HG02943 (cell line): Measurements from ENCODE around the gene CYFIP1.

Experiments
- ATAC-seq: cut with Tn5 transposase; IDR thresholded peaks from one replicate; pipeline ENCODE4 v1.9.1; 2021; ENCODE audit warnings: mild to moderate bottlenecking, low read depth, moderate library complexity; ENCODE audit not compliant: unreplicated experiment

Gene CYFIP1

DNA sequence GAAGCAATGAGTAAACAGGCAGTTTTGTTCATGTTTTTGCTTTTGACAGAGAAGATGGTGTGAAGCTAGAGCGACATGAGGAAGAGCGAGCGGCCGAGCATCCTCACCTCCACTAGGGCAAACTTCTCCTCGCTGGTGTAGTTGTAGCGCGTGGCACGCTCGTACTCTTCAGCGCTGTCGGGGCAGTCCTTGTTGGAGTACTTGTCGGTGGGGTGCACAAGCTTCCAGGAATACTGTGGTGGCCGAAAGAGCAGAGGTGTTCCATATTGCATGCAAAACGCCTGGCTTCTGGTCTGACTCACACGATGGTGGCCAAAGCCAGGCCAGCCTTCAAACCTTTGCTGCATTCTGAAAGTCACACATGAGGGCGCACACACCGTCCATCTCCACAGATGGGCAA, 54.3 kb downstream of the CYFIP1 start:
- ATAC-seq = no peak

GRCh38 chr15:22922003-22922402, 58.2 kb downstream of the CYFIP1 start:
- ATAC-seq = no peak

GRCh38 chr15:22919171-22919570, 61.0 kb downstream of the CYFIP1 start:
- no peak for ATAC-seq

DNA sequence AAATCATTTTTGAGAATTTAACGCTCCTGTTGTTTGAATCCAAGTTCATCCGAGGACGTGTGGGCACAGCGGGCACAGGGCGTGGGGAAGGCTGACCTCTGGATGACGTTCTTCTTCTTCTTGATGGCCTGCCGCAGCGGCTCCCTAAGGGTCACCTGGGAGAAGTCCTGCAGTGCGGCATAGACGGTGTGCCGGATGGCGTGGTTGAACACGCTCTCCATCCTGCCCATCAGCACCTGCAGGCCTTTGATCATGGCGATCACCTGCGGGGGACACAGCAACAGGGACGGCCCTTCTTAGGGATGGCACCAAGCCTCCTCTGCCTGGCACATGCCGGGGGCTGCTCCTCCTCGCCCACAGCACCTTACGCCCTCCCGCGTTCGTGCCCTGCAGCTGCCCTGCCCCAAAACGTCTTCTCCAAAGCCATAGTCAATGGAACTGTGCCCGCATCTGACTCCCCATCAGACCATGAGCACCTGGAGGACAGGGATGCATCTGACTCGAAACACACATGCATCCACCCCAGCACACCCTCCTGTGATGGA, 61.5 kb downstream of the CYFIP1 start:
- no peak for ATAC-seq

- ATAC-seq = no peak
Observed at GRCh38 chr15:22918056-22918455, 62.1 kb downstream of the CYFIP1 start.

GRCh38 chr15:22917556-22917955, 62.6 kb downstream of the CYFIP1 start:
- ATAC-seq = no peak

DNA sequence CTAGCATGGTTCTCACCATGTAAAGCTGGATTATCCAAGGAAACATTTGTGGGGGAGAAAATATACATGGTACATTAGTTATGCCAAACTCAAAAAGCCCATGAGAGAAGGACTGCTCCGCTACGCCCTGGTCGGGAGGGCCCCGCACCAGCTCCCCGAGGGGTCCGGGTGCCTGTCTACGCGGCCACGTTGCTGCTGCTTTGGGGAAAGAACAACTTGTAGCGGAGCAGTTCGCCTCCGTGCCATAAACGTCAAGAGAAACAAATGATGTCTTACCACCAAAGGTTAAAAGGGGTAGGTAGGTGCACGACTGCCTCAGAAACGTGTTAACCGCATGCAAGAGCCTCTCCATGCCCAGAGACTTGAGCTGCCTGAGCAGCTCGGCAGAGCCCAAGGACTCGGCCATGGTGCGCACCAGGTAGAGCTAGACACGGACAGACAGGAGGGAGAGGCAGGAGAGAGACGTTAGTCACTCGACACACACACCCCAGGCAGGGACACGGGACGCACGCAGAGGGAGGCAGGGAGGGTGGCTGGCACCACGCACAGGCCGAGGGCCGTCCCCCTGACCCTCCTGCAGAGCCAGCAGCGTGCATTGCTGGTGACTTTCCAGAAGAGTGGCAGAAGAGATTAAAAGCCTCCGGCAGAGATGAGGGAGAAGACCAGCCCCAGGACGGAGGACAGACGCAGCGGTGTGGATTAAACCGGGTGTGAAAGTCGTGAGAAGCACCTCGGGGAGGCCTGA, 63.4 kb downstream of the CYFIP1 start:
- ATAC-seq = no peak

DNA sequence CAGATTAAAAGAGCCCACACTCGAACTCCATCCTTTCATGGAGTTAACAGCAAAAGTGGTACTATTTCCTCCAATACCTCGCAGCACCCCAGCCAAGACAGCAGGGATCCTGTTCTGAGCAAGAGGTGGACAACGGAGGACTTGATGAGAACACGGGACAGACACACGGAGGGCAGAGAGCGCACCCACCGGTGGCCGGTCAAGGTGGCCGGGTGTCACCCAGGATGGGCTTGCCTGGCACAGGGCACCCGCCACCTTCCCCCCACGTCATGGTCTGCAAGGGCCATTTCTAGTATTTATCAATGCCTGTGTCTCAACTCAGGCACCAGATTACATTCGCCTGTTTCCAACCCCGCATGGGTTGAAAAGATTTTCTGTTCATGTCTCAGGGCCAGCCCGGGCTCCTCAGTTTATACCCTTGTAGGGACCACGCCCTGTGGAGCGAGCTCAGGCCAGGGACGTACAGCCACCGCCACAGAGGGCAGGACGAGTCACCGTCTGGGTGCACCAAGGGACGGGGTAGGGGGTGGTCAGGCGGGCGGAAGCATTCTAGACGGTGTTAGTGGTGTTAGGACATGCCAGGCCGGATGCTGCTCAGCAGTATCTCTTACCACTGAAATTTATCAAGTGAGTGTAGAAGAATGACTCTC, 64.2 kb downstream of the CYFIP1 start:
- no peak for ATAC-seq

DNA sequence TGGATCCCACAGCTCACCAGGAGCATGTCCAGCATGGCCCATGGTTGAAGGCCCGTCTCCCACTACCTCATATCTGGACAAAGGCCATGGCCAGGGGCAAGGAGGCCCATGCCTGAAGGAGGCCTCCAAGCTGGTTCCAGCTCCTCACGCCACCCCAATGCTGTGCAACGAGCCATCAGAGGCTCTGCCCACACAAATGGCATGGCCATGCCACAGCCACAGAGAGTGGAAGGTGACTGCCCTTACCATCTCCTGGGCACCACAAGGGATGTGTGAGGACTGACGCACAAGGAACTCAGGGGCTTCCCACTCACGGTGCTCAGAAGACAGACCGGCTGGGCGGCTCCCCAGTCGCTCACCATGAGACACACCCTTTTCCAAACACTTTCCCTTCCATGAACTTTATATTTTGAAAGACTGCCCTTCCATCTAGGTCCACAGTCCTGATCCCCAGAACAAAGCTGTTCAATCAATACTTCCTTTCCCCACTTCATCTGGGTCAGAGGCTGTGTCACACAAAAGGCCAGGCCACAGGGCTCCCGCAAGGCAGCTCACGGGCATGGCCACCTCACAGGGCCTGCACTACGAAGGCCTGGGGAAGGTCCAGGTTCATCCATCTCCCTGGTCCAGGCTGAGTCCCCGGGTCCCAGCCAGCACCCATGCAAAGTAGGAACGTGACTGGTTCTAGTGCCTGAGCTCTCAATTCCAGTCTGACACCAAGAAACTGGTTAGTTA, 66.4 kb downstream of the CYFIP1 start:
- ATAC-seq = no peak

DNA sequence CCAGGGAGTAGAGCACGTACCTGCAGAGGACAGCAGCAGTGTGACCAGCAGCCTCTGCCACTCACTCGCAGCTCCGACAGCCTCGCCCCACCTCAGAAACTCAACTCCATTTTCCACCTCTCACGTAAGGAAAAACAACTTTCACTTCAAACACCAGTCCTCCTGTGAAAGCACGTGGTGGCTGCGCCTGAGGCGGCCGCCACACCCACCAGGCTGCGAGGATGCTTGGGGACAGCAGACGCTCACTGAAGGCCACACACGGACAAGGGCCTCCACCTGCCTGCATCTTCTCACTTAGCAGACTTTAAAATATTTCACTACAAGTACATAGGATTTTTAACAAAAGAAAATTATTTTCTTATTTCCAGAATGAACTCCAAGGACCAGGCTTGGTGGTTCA, 67.9 kb downstream of the CYFIP1 start:
- no peak for ATAC-seq

- no peak for ATAC-seq
Observed at GRCh38 chr15:22911306-22911705, 68.9 kb downstream of the CYFIP1 start.

DNA sequence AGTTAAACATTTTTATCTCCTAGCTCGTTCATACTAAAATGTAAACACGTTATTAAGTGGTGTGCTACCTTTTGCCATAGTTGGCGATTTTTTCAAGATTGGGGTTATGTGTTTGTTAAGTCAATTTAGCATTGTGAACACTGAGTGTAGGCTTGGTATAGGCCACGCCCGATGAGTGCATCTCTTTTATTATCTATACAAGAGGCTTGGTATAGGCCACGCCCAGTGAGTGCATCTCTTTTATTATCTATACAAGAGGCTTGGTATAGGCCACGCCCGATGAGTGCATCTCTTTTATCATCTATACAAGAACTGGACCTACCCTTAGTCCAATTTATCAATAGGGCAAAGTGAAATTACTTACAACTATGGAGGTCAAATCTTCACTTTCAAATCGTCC, 71.3 kb downstream of the CYFIP1 start:
- no peak for ATAC-seq

DNA sequence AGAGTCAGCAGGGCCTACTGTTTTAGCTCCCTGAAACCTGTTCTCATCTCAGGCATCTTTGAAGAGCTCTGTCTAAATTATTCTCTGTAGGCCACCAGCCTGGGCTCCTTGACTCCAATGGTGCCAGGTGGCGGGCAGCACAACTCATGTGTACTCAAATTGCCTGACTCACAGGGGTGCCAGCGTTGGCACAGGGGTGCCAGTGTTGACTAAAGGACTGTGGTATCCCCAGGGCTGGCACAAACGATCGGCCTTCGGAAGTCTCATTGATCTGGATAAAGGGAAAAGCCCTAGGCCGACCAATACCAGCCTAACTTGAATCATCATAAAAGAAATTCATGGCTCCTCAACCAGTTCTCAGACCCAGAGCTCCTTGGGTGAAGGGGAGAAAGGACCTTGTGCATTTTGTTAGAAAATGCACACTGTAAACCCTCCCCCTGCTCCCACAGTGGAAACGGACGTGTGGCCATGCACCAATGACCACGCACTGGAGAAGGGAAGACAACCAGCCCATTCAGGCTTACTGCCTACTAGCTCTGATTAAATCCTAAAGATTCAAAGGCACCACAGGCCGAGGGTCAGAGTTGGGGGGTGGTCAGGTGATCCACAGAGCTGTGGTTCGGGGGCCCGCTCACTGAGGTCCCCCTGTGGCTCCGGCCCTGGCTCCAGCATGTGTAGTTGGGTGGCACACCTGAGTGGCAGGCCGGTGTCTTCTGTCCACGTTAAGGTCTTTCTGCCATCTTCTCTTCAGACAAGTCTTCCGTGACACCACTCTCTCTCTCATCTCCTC, 72.8 kb downstream of the CYFIP1 start:
- ATAC-seq = no peak

GRCh38 chr15:22904736-22905135, 75.4 kb downstream of the CYFIP1 start:
- no peak for ATAC-seq

DNA sequence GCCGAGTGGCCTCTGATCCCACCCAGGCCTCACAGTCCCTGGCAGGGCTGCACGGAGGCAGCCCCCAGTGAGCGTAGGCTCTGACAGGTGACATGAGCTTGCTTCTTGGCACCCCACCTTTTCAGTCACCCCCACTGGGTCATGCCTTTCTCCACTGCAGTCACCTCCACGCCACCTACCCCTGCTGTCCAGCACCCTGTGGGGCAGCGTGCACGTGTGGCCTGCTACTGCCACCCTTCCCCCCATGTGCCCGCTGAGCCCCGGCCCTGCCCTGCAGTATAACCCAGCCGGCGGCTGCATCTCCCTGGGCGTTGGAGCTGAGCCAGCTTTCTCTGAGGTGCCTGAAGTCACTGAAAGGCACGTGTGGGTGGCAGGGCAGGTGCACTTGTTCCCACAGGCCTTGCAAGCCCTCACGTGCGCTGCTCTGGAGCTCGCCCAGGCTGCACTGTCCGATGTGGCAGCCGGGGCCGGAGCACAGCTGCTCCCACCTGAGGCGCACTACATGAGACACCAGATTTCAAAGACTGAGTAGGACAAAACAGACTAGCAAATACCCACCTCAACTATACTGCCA, 76.1 kb downstream of the CYFIP1 start:
- no peak for ATAC-seq

DNA sequence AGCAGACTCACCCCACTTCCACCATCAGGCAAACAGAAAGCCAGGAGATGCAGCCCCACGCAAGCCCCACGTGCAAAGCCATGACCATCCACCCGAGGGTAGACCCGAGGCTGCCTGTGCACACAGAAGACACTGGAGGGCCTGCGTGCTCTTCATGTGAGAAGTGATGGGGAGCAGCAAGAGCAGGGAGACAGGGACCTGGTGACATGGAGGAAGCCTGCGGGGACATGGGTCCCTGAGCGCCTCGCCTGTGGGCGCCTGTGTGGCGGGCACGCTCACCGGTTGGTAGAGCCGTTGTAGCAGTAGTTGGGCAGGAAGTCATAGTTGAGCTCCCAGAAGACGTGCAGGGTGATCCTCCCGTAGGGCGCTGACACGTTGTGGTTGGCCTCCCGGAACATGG, 76.7 kb downstream of the CYFIP1 start:
- ATAC-seq = no peak

DNA sequence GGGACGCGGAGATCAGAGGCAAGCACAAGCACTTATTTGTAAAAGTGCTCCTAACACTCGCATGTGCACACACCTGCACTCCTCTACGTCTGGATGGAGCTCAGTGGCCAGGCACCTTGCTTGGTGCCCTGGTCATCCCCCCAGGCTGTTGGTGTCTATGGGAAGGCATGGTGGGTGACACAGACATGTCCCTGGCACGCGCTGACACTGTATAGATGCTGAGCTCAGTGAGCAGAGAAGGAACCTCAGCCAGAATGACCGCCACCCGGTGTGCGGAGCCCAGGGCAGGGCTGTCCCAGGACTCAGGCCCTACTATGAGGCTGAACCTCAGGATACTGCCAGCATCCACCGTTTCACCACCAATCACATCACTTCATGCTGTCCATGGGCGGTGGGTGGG, 77.2 kb downstream of the CYFIP1 start:
- no peak for ATAC-seq

DNA sequence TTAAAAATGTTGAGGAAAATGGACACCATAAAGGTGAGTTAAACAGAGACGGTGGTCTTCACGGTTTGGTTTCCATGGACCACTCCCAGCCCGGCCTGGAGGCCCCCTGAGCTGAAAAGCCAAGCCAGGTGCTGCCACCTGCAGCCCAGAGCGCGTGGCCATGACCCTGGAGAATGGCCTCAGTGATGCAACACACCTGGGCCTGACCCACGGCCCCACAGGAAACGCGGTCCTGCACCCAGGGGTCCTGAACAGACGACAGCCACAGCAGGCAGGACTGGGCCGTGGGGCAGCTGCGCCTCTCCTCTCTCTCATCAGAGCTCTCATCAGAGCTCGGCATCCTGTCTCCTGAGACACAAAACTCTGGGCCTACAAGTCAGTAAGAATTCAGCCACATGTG, 77.6 kb downstream of the CYFIP1 start:
- no peak for ATAC-seq

GRCh38 chr15:22902046-22902445, 78.1 kb downstream of the CYFIP1 start:
- ATAC-seq = no peak

DNA sequence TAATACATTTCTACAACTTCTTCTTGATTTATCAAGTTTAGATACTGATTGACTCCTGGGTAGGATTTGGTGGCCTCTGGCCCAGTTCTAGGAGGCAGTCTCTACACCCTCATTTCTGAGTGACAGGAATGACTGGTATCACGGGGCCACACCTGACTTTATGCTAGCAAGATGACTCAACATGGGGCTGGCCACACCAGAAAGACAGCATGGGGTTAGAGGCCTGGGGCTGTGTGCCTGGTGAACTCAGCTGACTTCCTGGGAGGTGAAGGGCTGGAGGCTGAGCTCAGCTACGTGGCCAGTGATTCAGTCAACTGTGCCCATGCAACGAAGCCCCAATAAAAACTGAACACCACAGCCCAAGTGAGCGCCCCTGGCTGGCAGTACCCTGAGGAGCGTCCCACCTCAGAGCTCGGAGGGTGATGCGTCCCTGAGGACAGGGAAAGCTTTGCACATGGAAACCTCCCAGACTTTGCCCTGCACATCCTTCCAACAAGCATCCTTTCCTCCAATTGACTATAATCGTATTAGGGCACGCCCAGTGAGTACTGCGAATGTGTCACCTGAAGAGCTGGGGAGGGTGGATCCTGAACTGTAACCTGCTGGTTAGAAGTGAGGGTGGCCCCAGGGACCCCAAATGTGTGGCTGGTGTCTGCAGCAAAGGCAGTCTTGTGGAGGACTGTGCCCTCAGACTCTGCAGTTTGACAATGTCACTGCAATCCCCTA, 84.5 kb downstream of the CYFIP1 start:
- no peak for ATAC-seq
